ENCODE data around the gene ZFYVE27.
A peak's percentile ranks its signal among the peaks of the same experiment; 100 is the strongest.

The ZFYVE27 gene

GRCh38 chr10:97718178-97718577 lies 18.8 kb upstream of the ZFYVE27 start:
- Histone ChIP-seq H4K8ac (ENCODE audit: low read depth, low read length) (no peak overlapping the region), H3K18ac (ENCODE audit: low read length) (no peak overlapping the region), H3K4me1 (ENCODE audit: control insufficient read depth in 1 of 2, insufficient read depth in 2 of 2, low read length in 2 of 2) (peaks cover 7 to 24% of the 10 kb centered on the region in 2 experiments), H2BK120ac (ENCODE audit: insufficient read depth, low read length, poor library complexity) (no peak overlapping the region), H2BK5ac (ENCODE audit: low read depth, low read length, poor library complexity) (no peak overlapping the region), H3K27ac (ENCODE audit: low read depth, low read length) (no peak overlapping the region), H3K4me2 (ENCODE audit: low read length) (no peak overlapping the region), H3K4me3 (ENCODE audit: low read depth, low read length) (no peak overlapping the region), H3K23ac (ENCODE audit: low read length) (no peak overlapping the region), H3K4ac (ENCODE audit: low read depth, low read length) (no peak overlapping the region), H3K9me3 (ENCODE audit: insufficient read depth, low read depth, low read length) (no peaks in the 10 kb centered on the region), H3K27me3 (ENCODE audit: insufficient read depth, low read length) (no peaks in the 10 kb centered on the region), H3K79me1 (ENCODE audit: low read length) (peaks cover 11% of the 10 kb centered on the region), H3K36me3 (ENCODE audit: control insufficient read depth in 1 of 2, insufficient read depth in 2 of 2, low read length in 2 of 2) (peaks cover 10 to 14% of the 10 kb centered on the region in 2 experiments), H2AFZ (ENCODE audit: insufficient read depth, low read length, poor library complexity) (no peak overlapping the region), H3K9ac (ENCODE audit: low read length) (no peak overlapping the region), H4K91ac (ENCODE audit: low read depth, low read length) (no peak overlapping the region), H2BK12ac (ENCODE audit: low read length) (no peak overlapping the region), H2AK5ac (ENCODE audit: low read length) (no peak overlapping the region), H3K79me2 (ENCODE audit: control insufficient read depth, insufficient read depth, low read length, poor library complexity) (peaks cover 10% of the 10 kb centered on the region), H4K12ac (ENCODE audit: low read depth, low read length) (no peak overlapping the region), H3K14ac (ENCODE audit: low read length) (no peak overlapping the region)
- no CpG with 5 or more reads among the region's 6 CpGs for WGBS (ENCODE audit: extremely low coverage, insufficient coverage, insufficient read length)
- DNase-seq: peak; percentile 46 to 66

GRCh38 chr10:97718659-97719142 lies 18.2 kb upstream of the ZFYVE27 start:
- H4K91ac ChIP-seq (ENCODE audit: low read depth, low read length): no peak overlapping the region
- no peak overlapping the region for H4K8ac ChIP-seq (ENCODE audit: low read depth, low read length)
- H3K36me3 ChIP-seq (ENCODE audit: control insufficient read depth in 1 of 2, insufficient read depth in 2 of 2, low read length in 2 of 2): peaks cover 10 to 14% of the 10 kb centered on the region in 2 experiments
- H3K79me1 ChIP-seq (ENCODE audit: low read length): peaks cover 9% of the 10 kb centered on the region
- H2BK120ac ChIP-seq (ENCODE audit: insufficient read depth, low read length, poor library complexity): no peak overlapping the region
- H3K4me1 ChIP-seq (ENCODE audit: control insufficient read depth in 1 of 2, insufficient read depth in 2 of 2, low read length in 2 of 2): peaks cover 6 to 22% of the 10 kb centered on the region in 2 experiments
- no peak overlapping the region for H3K4ac ChIP-seq (ENCODE audit: low read depth, low read length)
- no peak overlapping the region for H2AK5ac ChIP-seq (ENCODE audit: low read length)
- H2AFZ ChIP-seq (ENCODE audit: insufficient read depth, low read length, poor library complexity): no peak overlapping the region
- peak overlapping the region; percentile 16 for H3K4me3 ChIP-seq (ENCODE audit: low read depth, low read length)
- peak; percentile 98 to 100 for DNase-seq
- no peak overlapping the region for H4K12ac ChIP-seq (ENCODE audit: low read depth, low read length)
- H3K27me3 ChIP-seq (ENCODE audit: insufficient read depth, low read length): no peaks in the 10 kb centered on the region
- H2BK12ac ChIP-seq (ENCODE audit: low read length): no peak overlapping the region
- H2BK5ac ChIP-seq (ENCODE audit: low read depth, low read length, poor library complexity): no peak overlapping the region
- WGBS (ENCODE audit: extremely low coverage, insufficient coverage, insufficient read length): no CpG with 5 or more reads among the region's 8 CpGs
- no peak overlapping the region for H3K9ac ChIP-seq (ENCODE audit: low read length)
- no peak overlapping the region for H3K27ac ChIP-seq (ENCODE audit: low read depth, low read length)
- no peak overlapping the region for H3K23ac ChIP-seq (ENCODE audit: low read length)
- peaks cover 8% of the 10 kb centered on the region for H3K79me2 ChIP-seq (ENCODE audit: control insufficient read depth, insufficient read depth, low read length, poor library complexity)
- H3K9me3 ChIP-seq (ENCODE audit: insufficient read depth, low read depth, low read length): no peaks in the 10 kb centered on the region
- no peak overlapping the region for H3K4me2 ChIP-seq (ENCODE audit: low read length)
- no peak overlapping the region for H3K18ac ChIP-seq (ENCODE audit: low read length)
- H3K14ac ChIP-seq (ENCODE audit: low read length): no peak overlapping the region

- no peak overlapping the region for H3K9ac ChIP-seq (ENCODE audit: low read length)
- H3K4me3 ChIP-seq (ENCODE audit: low read depth, low read length): no peak overlapping the region
- H2BK12ac ChIP-seq (ENCODE audit: low read length): no peak overlapping the region
- H3K27me3 ChIP-seq (ENCODE audit: insufficient read depth, low read length): no peaks in the 10 kb centered on the region
- H3K9me3 ChIP-seq (ENCODE audit: insufficient read depth, low read depth, low read length): no peaks in the 10 kb centered on the region
- H3K79me1 ChIP-seq (ENCODE audit: low read length): peaks cover under 1% of the 10 kb centered on the region
- H3K14ac ChIP-seq (ENCODE audit: low read length): no peak overlapping the region
- peaks cover 6 to 21% of the 10 kb centered on the region in 2 experiments for H3K4me1 ChIP-seq (ENCODE audit: control insufficient read depth in 1 of 2, insufficient read depth in 2 of 2, low read length in 2 of 2)
- H2AFZ ChIP-seq (ENCODE audit: insufficient read depth, low read length, poor library complexity): no peak overlapping the region
- H3K79me2 ChIP-seq (ENCODE audit: control insufficient read depth, insufficient read depth, low read length, poor library complexity): no peaks in the 10 kb centered on the region
- no peak overlapping the region for H3K4ac ChIP-seq (ENCODE audit: low read depth, low read length)
- H3K23ac ChIP-seq (ENCODE audit: low read length): no peak overlapping the region
- no peak overlapping the region for H2BK120ac ChIP-seq (ENCODE audit: insufficient read depth, low read length, poor library complexity)
- no peak overlapping the region for H3K27ac ChIP-seq (ENCODE audit: low read depth, low read length)
- no CpG with 5 or more reads among the region's 2 CpGs for WGBS (ENCODE audit: extremely low coverage, insufficient coverage, insufficient read length)
- no peak overlapping the region for H2AK5ac ChIP-seq (ENCODE audit: low read length)
- DNase-seq: no peak
- no peak overlapping the region for H3K4me2 ChIP-seq (ENCODE audit: low read length)
- H4K12ac ChIP-seq (ENCODE audit: low read depth, low read length): no peak overlapping the region
- H3K36me3 ChIP-seq (ENCODE audit: control insufficient read depth in 1 of 2, insufficient read depth in 2 of 2, low read length in 2 of 2): peaks cover 10 to 14% of the 10 kb centered on the region in 2 experiments
- H4K8ac ChIP-seq (ENCODE audit: low read depth, low read length): no peak overlapping the region
- no peak overlapping the region for H2BK5ac ChIP-seq (ENCODE audit: low read depth, low read length, poor library complexity)
- H4K91ac ChIP-seq (ENCODE audit: low read depth, low read length): no peak overlapping the region
- no peak overlapping the region for H3K18ac ChIP-seq (ENCODE audit: low read length)
These were observed 17.3 kb upstream of the ZFYVE27 start for GRCh38 chr10:97719602-97720001.

- no peaks in the 10 kb centered on the region for H3K79me1 ChIP-seq (ENCODE audit: low read length)
- H2BK5ac ChIP-seq (ENCODE audit: low read depth, low read length, poor library complexity): no peak overlapping the region
- no peak overlapping the region for H3K4me3 ChIP-seq (ENCODE audit: low read depth, low read length)
- no CpG with 5 or more reads among the region's 12 CpGs for WGBS (ENCODE audit: extremely low coverage, insufficient coverage, insufficient read length)
- H4K91ac ChIP-seq (ENCODE audit: low read depth, low read length): no peak overlapping the region
- no peak overlapping the region for H2BK120ac ChIP-seq (ENCODE audit: insufficient read depth, low read length, poor library complexity)
- H4K8ac ChIP-seq (ENCODE audit: low read depth, low read length): no peak overlapping the region
- H2BK12ac ChIP-seq (ENCODE audit: low read length): no peak overlapping the region
- H3K23ac ChIP-seq (ENCODE audit: low read length): no peak overlapping the region
- H3K27ac ChIP-seq (ENCODE audit: low read depth, low read length): no peak overlapping the region
- no peak overlapping the region for H2AFZ ChIP-seq (ENCODE audit: insufficient read depth, low read length, poor library complexity)
- H3K18ac ChIP-seq (ENCODE audit: low read length): no peak overlapping the region
- no peak overlapping the region for H3K4me2 ChIP-seq (ENCODE audit: low read length)
- peaks cover 7 to 13% of the 10 kb centered on the region in 2 experiments for H3K36me3 ChIP-seq (ENCODE audit: control insufficient read depth in 1 of 2, insufficient read depth in 2 of 2, low read length in 2 of 2)
- peak overlapping the region; percentile 35 for H2AK5ac ChIP-seq (ENCODE audit: low read length)
- no peaks in the 10 kb centered on the region for H3K79me2 ChIP-seq (ENCODE audit: control insufficient read depth, insufficient read depth, low read length, poor library complexity)
- H3K9ac ChIP-seq (ENCODE audit: low read length): no peak overlapping the region
- H3K27me3 ChIP-seq (ENCODE audit: insufficient read depth, low read length): no peaks in the 10 kb centered on the region
- peaks cover 4 to 15% of the 10 kb centered on the region in 2 experiments for H3K4me1 ChIP-seq (ENCODE audit: control insufficient read depth in 1 of 2, insufficient read depth in 2 of 2, low read length in 2 of 2)
- no peak overlapping the region for H3K4ac ChIP-seq (ENCODE audit: low read depth, low read length)
- H4K12ac ChIP-seq (ENCODE audit: low read depth, low read length): no peak overlapping the region
- DNase-seq: no peak
- no peaks in the 10 kb centered on the region for H3K9me3 ChIP-seq (ENCODE audit: insufficient read depth, low read depth, low read length)
- no peak overlapping the region for H3K14ac ChIP-seq (ENCODE audit: low read length)
These were observed 14.8 kb upstream of the ZFYVE27 start for GRCh38 chr10:97721871-97722780.

Data from trophoblast cell (in vitro differentiated cells and primary cell).